HepG2 (cell line): ENCODE measurements around the gene RPH3AL. TPM values are rescaled to one million over a fixed set of nuclear protein-coding genes. Genes with fewer than 3 reads are reported as not detected.

Experiments used
- ARID4A ChIP-seq: sonication (generic); formaldehyde crosslinking; IDR thresholded peaks from 2 replicates; pipeline ENCODE4 v1.5.0; 2020; ENCODE audit warnings: mild to moderate bottlenecking, missing genetic modification reagents, borderline replicate concordance
- GATAD2A ChIP-seq: IDR thresholded peaks from 2 replicates; pipeline ENCODE4 v1.6.1; 2016
- MAZ ChIP-seq, 2 experiments: sonication (generic) in 1 of 2; formaldehyde crosslinking in 1 of 2; IDR thresholded peaks; 2 replicates each; pipeline versions ENCODE4 v1.5.0 to v1.6.1; 2012 to 2020; ENCODE audit warnings: low read depth in 2 of 2, mild to moderate bottlenecking in 2 of 2, borderline replicate concordance in 1 of 2, improper control_type of control experiment in 1 of 2, low read length in 1 of 2, missing genetic modification reagents in 1 of 2, moderate library complexity in 1 of 2
- MIER3 ChIP-seq: IDR thresholded peaks from 2 replicates; pipeline ENCODE4 v1.6.1; 2016; ENCODE audit warnings: missing compliant biosample characterization, borderline replicate concordance
- PBX2 ChIP-seq: IDR thresholded peaks from 2 replicates; pipeline ENCODE4 v1.6.1; 2016; ENCODE audit warnings: control low read depth
- SATB2 ChIP-seq: sonication (generic); formaldehyde crosslinking; IDR thresholded peaks from 2 replicates; pipeline ENCODE4 v1.5.0; 2020; ENCODE audit warnings: missing genetic modification reagents
- ZFYVE20 ChIP-seq: sonication (generic); formaldehyde crosslinking; IDR thresholded peaks from 2 replicates; pipeline ENCODE4 v1.8.0; 2023; ENCODE audit warnings: low read depth, mild to moderate bottlenecking, moderate library complexity, missing genetic modification reagents, borderline replicate concordance
- ZGPAT ChIP-seq: IDR thresholded peaks from 2 replicates; pipeline ENCODE4 v1.6.1; 2016; ENCODE audit warnings: mild to moderate bottlenecking
- ZNF282 ChIP-seq: fragments of 450-650 bp; IDR thresholded peaks from 2 replicates; pipeline ENCODE4 v1.6.1; 2018; ENCODE audit not compliant: partially characterized antibody
- ZNF296 ChIP-seq: sonication (generic); formaldehyde crosslinking; conservative IDR thresholded peaks from 2 replicates; pipeline ENCODE4 v1.5.0; 2020; ENCODE audit warnings: mild to moderate bottlenecking, missing genetic modification reagents
- ZNF337 ChIP-seq: sonication (generic); formaldehyde crosslinking; IDR thresholded peaks from 2 replicates; pipeline ENCODE4 v1.5.1; 2020; ENCODE audit warnings: missing genetic modification reagents, low read depth, mild to moderate bottlenecking, borderline replicate concordance
- ZNF414 ChIP-seq: sonication (generic); formaldehyde crosslinking; IDR thresholded peaks from 2 replicates; pipeline ENCODE4 v1.5.0; 2020; ENCODE audit warnings: missing genetic modification reagents
- ZNF430 ChIP-seq: sonication (generic); formaldehyde crosslinking; IDR thresholded peaks from 2 replicates; pipeline ENCODE4 v1.9.0; 2021; ENCODE audit warnings: mild to moderate bottlenecking, missing genetic modification reagents
- ZNF629 ChIP-seq: sonication (generic); formaldehyde crosslinking; conservative IDR thresholded peaks from 2 replicates; pipeline ENCODE4 v1.5.0; 2020; ENCODE audit warnings: missing genetic modification reagents
- ZNF709 ChIP-seq: sonication (generic); formaldehyde crosslinking; IDR thresholded peaks from 2 replicates; pipeline ENCODE4 v1.5.0; 2020; ENCODE audit warnings: mild to moderate bottlenecking, missing genetic modification reagents
- ZNF772 ChIP-seq: sonication (generic); formaldehyde crosslinking; IDR thresholded peaks from 2 replicates; pipeline ENCODE4 v1.5.0; 2020; ENCODE audit warnings: mild to moderate bottlenecking, missing genetic modification reagents
- ZSCAN22 ChIP-seq: sonication (generic); formaldehyde crosslinking; IDR thresholded peaks from 2 replicates; pipeline ENCODE4 v1.4.0; 2020; ENCODE audit warnings: mild to moderate bottlenecking, missing genetic modification reagents
- polyA plus RNA-seq, 8 experiments: library from polyadenylated mRNA; depleted of rRNA in 3 of 8; stranded (reverse) in 7 of 8; unstranded in 1 of 8; fragments of >200 nt; fragmentation: Illumina TruSeq in 4 of 8; extraction: Trizol in 4 of 8; gene quantifications; 2 replicates each; pipeline versions ENCODE4 v1.2.1 to v1.2.3, GENCODE V29; 2011 to 2016; ENCODE audit warnings: low read depth in 4 of 8, missing spikeins in 1 of 8, mixed read lengths in 1 of 8; ENCODE audit not compliant: insufficient read depth in 1 of 8
- total RNA-seq, 5 experiments: library from RNA; depleted of rRNA; stranded (reverse); fragments of >200 nt; fragmentation: Illumina TruSeq; extraction: Trizol; gene quantifications; 2 replicates each; pipeline ENCODE4 v1.2.3, GENCODE V29; 2016; ENCODE audit warnings: low read depth in 1 of 5

Gene RPH3AL
- total and polyA plus RNA-seq, 2 of the 13 experiments (the other 11 are each of a cell fraction or from before 2014, with no cell fraction given) = 7.8 to 16.4 TPM

GRCh38 chr17:282000-282911, 70.4 kb downstream of the RPH3AL start (continued):
- TF ChIP-seq ZGPAT (CRISPR knock-in tag) (0 out of 2 replicates have a peak, but pooled peaks have one; percentile 42), MIER3 (CRISPR knock-in tag) (peak; percentile 48; the same call in 1 of the 2 replicates), ZNF772 (no peak), ZNF430 (CRISPR knock-in tag) (no peak), GATAD2A (CRISPR knock-in tag) (peak; percentile 83), ARID4A (CRISPR knock-in tag) (no peak), ZNF282 (no peak), ZNF296 (CRISPR knock-in tag) (no peak), ZNF337 (CRISPR knock-in tag) (no peak), PBX2 (CRISPR knock-in tag) (no peak), ZSCAN22 (no peak), ZFYVE20 (CRISPR knock-in tag) (no peak), ZNF629 (CRISPR knock-in tag) (no peak), ZNF414 (CRISPR knock-in tag) (no peak), ZNF709 (CRISPR knock-in tag) (no peak), SATB2 (no peak), MAZ (IDR thresholded peaks at IDR 0.05; ENCODE audit: borderline replicate concordance, low read depth, low read length) (no peak), MAZ (CRISPR knock-in tag; IDR thresholded peaks at IDR 0.05; ENCODE audit: low read depth) (no peak)
